Measurements from ENCODE around the gene CNTNAP2. TPM values are rescaled to one million over a fixed set of nuclear protein-coding genes. Genes with fewer than 3 reads are reported as not detected.

The CNTNAP2 gene
- total RNA-seq, 1 experiment from 2014 or later, result 64.5 TPM

GRCh38 chr7:148382596-148382995 is 2266.0 kb downstream of the CNTNAP2 start:
- Histone ChIP-seq H2AK5ac (ENCODE audit: insufficient read length, low read length) (no peak overlapping the region), H2BK15ac (ENCODE audit: low read depth, low read length) (no peak overlapping the region), H3K56ac (ENCODE audit: insufficient read length, low read depth, low read length) (no peak overlapping the region), H3K23me2 (ENCODE audit: insufficient read length, low read depth, low read length, poor library complexity, severe bottlenecking) (no peaks in the 10 kb centered on the region), H2BK20ac (ENCODE audit: low read depth, low read length, poor library complexity, severe bottlenecking) (no peak overlapping the region), H4K8ac (replicated peaks; ENCODE audit: insufficient read length, low read depth, low read length) (no peak overlapping the region), H3K27me3 (ENCODE audit: insufficient read depth, low read length) (no peaks in the 10 kb centered on the region), H3K9ac (ENCODE audit: extremely low read depth, insufficient read length, low read length) (no peak overlapping the region), H3K4me1 (ENCODE audit: insufficient read depth, low read length) (no peaks in the 10 kb centered on the region; the same call in 1 of the 2 replicates), H3K79me1 (ENCODE audit: insufficient read depth, low read depth, low read length, poor library complexity, severe bottlenecking) (no peaks in the 10 kb centered on the region), H2BK5ac (ENCODE audit: insufficient read length, low read length) (no peak overlapping the region), H3T11ph (ENCODE audit: low read length) (no peak overlapping the region), H4K91ac (ENCODE audit: insufficient read length, low read depth, low read length) (no peak overlapping the region), H4K20me1 (ENCODE audit: control insufficient read depth, insufficient read depth, insufficient read length) (no peaks in the 10 kb centered on the region), H3K9me3 (ENCODE audit: control insufficient read depth, low read depth, low read length) (no peaks in the 10 kb centered on the region), H2BK12ac (ENCODE audit: insufficient read length, low read depth, low read length) (no peak overlapping the region), H3K79me2 (ENCODE audit: insufficient read depth, low read length) (no peaks in the 10 kb centered on the region), H3K18ac (ENCODE audit: insufficient read length, low read depth, low read length) (no peak overlapping the region), H4K5ac (ENCODE audit: insufficient read length, low read depth, low read length) (no peak overlapping the region), H3K23ac (ENCODE audit: insufficient read length, low read depth, low read length) (no peak overlapping the region), H3K14ac (ENCODE audit: insufficient read depth, low read length) (no peak overlapping the region), H3K4ac (ENCODE audit: low read depth, low read length) (no peak overlapping the region), H2AFZ (ENCODE audit: low read length) (no peak overlapping the region), H2BK120ac (ENCODE audit: low read depth, low read length, poor library complexity, severe bottlenecking) (no peak overlapping the region), H3K27ac (ENCODE audit: insufficient read length, low read depth, low read length) (no peak overlapping the region), H3K4me2 (ENCODE audit: insufficient read depth, insufficient read length, low read length) (no peak overlapping the region)
- no peak for TF ChIP-seq CTCF (conservative IDR thresholded peaks at IDR 0.05)
- Mint-ChIP-seq H3K4me1 (peaks cover 55 to 65% of the 10 kb centered on the region in 2 experiments), H3K9me3 (peaks cover 2 to 3% of the 10 kb centered on the region in 2 experiments; a peak in 2 of 5 replicates), H3K36me3 (ENCODE audit: insufficient read depth in 1 of 3, low read depth in 3 of 3) (peaks cover 41 to 52% (median 47%) of the 10 kb centered on the region in 3 experiments; a peak in 6 of 7 replicates), H3K27me3 (ENCODE audit: low read depth) (no peaks in the 10 kb centered on the region), H3K4me3 (no peak overlapping the region), H3K27ac (peak overlapping the region in 1 of 3 experiments; percentile 89; a peak in 3 of 7 replicates)
- WGBS (ENCODE audit: extremely low coverage, insufficient read length, low lambda C conversion rate), result no CpG with 5 or more reads among the region's 8 CpGs
- DNase-seq, result no peak
